ENCODE results near the gene MPP2.

DNA sequence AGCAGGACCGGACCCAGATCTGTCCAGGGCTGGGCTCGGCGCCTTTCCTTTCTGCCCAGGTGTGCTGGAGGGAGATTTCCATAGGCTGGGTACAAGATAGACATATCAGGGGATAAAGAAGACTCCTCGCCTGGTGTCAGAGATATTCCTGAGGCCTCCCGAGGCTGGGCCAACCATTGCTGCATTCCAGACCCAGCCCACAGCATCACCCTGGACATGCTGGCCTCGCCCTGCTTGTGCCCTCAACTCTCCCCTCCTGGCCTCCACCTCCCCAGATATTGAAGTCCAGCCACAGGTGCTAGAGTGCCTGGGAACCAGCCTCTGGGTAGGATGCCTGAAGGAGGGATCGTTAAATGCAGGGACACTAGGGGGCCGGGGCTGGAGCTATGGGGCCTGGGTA is 58.2 kb downstream of the MPP2 start:
- no peak for TF ChIP-seq POLR2AphosphoS5 (IDR thresholded peaks at IDR 0.05)
- TF ChIP-seq, protein P1, sequence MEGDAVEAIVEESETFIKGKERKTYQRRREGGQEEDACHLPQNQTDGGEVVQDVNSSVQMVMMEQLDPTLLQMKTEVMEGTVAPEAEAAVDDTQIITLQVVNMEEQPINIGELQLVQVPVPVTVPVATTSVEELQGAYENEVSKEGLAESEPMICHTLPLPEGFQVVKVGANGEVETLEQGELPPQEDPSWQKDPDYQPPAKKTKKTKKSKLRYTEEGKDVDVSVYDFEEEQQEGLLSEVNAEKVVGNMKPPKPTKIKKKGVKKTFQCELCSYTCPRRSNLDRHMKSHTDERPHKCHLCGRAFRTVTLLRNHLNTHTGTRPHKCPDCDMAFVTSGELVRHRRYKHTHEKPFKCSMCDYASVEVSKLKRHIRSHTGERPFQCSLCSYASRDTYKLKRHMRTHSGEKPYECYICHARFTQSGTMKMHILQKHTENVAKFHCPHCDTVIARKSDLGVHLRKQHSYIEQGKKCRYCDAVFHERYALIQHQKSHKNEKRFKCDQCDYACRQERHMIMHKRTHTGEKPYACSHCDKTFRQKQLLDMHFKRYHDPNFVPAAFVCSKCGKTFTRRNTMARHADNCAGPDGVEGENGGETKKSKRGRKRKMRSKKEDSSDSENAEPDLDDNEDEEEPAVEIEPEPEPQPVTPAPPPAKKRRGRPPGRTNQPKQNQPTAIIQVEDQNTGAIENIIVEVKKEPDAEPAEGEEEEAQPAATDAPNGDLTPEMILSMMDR (IDR thresholded peaks at IDR 0.05), result no peak
- no peak for TF ChIP-seq POLR2A (IDR thresholded peaks at IDR 0.05)
- TF ChIP-seq EP300 (IDR thresholded peaks at IDR 0.05), result no peak

Data from sigmoid colon (tissue), 4 donors.